K562 (cell line): ENCODE data around the gene ELOVL7. TPM values are rescaled to one million over a fixed set of nuclear protein-coding genes. Genes with fewer than 3 reads are reported as not detected.

Experiments used
- ATAC-seq: fragments of 200-7000 bp; cut with Tn5 transposase; 3 replicates; pipeline ENCODE4 v1.9.1; 2020; ENCODE audit warnings: moderate library complexity
- BruUV-seq: library from RNA; stranded (reverse); fragments of 400-500 nt; replicated peaks from 2 replicates; lab custom pipeline; 2021; lab: Mats Ljungman, UMichigan
- CTCF ChIA-PET: fragments of 300-600 bp; formaldehyde crosslinking; extraction: SDS; loops from one replicate; lab custom pipeline; 2021; ENCODE audit warnings: low intra/inter-chr PET ratio; lab: Yijun Ruan, JAX
- POLR2A ChIA-PET: fragments of 300-600, 350-650 bp; sonication (Branson Sonifier 250); formaldehyde crosslinking; extraction: SDS; loops from one replicate; lab custom pipeline; 2021; ENCODE audit warnings: antibody characterized with exemption, inconsistent platforms; lab: Yijun Ruan, JAX
- DNase-seq, 4 experiments: peaks; one replicate each; pipeline versions ENCODE4 v3.0.0 to v3.0.0-alpha.2; 2011 to 2018; ENCODE audit warnings: low spot score in 3 of 4, mixed read lengths in 3 of 4; ENCODE audit errors: extremely low read depth in 1 of 4
- FAIRE-seq: peaks from 2 replicates; lab custom pipeline; 2011; peaks lifted over from hg19 to GRCh38; lab: Jason Lieb, UNC
- H2AFZ ChIP-seq: 2 replicates; pipeline ENCODE4 v1.6.0; 2011; ENCODE audit warnings: low read depth, low read length, control low read depth, inconsistent platforms
- H3K27ac ChIP-seq: fragments of 200-600 bp; 3 replicates; pipeline ENCODE4 v1.8.0; 2011; ENCODE audit warnings: low read depth, mild to moderate bottlenecking, control low read depth, inconsistent platforms, low read length, moderate library complexity, mixed read lengths; ENCODE audit errors: extremely low read depth
- H3K27me3 ChIP-seq, 2 experiments: fragments of 300-600 bp in 1 of 2; 2 replicates in 1 of 2; 3 replicates in 1 of 2; pipeline versions ENCODE4 v1.6.0 to v1.8.0; 2011; ENCODE audit warnings: inconsistent platforms in 2 of 2, low read length in 2 of 2, mild to moderate bottlenecking in 1 of 2, mixed read lengths in 1 of 2, moderate library complexity in 1 of 2; ENCODE audit not compliant: control insufficient read depth in 2 of 2, insufficient read depth in 2 of 2
- H3K36me3 ChIP-seq: fragments of 300-600 bp; 3 replicates; pipeline ENCODE4 v1.8.0; 2011; ENCODE audit warnings: mild to moderate bottlenecking, low read length, inconsistent platforms; ENCODE audit not compliant: control insufficient read depth, insufficient read depth
- H3K4me1 ChIP-seq, 2 experiments: fragments of 200-600 bp in 1 of 2; replicated peaks in 1 of 2; 2 replicates in 1 of 2; 3 replicates in 1 of 2; pipeline versions ENCODE4 v1.5.1 to v1.8.0; 2011; ENCODE audit warnings: inconsistent platforms in 2 of 2, low read length in 2 of 2, mild to moderate bottlenecking in 1 of 2, mixed read lengths in 1 of 2, moderate library complexity in 1 of 2; ENCODE audit not compliant: control insufficient read depth in 2 of 2, insufficient read depth in 2 of 2
- H3K4me2 ChIP-seq: 2 replicates; pipeline ENCODE4 v1.6.1; 2011; ENCODE audit warnings: low read length, control low read depth, inconsistent platforms, mixed read lengths; ENCODE audit not compliant: insufficient read depth
- H3K4me3 ChIP-seq: fragments of 200-600 bp; sonication (generic), shearing (Covaris generic); 2 replicates; pipeline ENCODE4 v1.5.1; 2016; ENCODE audit warnings: control low read depth, inconsistent platforms
- H3K79me2 ChIP-seq: fragments of 200-600 bp; 3 replicates; pipeline ENCODE4 v1.8.0; 2011; ENCODE audit warnings: low read length, inconsistent platforms; ENCODE audit not compliant: control insufficient read depth, insufficient read depth
- H3K9ac ChIP-seq, 2 experiments: 2 replicates each; pipeline versions ENCODE4 v1.6.0 to v1.6.1; 2011; ENCODE audit warnings: low read depth in 2 of 2, low read length in 2 of 2, control low read depth in 1 of 2, inconsistent platforms in 1 of 2, mild to moderate bottlenecking in 1 of 2, mixed read lengths in 1 of 2; ENCODE audit not compliant: insufficient read depth in 1 of 2
- H3K9me1 ChIP-seq: one replicate; pipeline ENCODE4 v1.6.0; 2011; ENCODE audit warnings: inconsistent platforms, mild to moderate bottlenecking, low read length, moderate library complexity; ENCODE audit not compliant: control insufficient read depth, insufficient read depth
- H3K9me3 ChIP-seq: replicated peaks from 2 replicates; pipeline ENCODE4 v1.5.1; 2011; ENCODE audit warnings: low read depth, low read length, inconsistent platforms; ENCODE audit not compliant: control insufficient read depth, insufficient read depth
- H4K20me1 ChIP-seq: replicated peaks from 2 replicates; pipeline ENCODE4 v1.6.1; 2011; ENCODE audit warnings: low read length, inconsistent platforms, mixed read lengths; ENCODE audit not compliant: control insufficient read depth, insufficient read depth
- CEBPG ChIP-seq, 3 experiments: fragments of 200-800 bp in 1 of 3; sonication (Bioruptor generic) in 1 of 3; sonication (generic) in 1 of 3; formaldehyde crosslinking in 1 of 3; IDR thresholded peaks in 2 of 3; conservative IDR thresholded peaks in 1 of 3; 2 replicates each; pipeline versions ENCODE4 v1.6.1 to v1.8.0; 2016 to 2022; ENCODE audit warnings: missing compliant biosample characterization in 2 of 3, missing genetic modification characterization in 2 of 3, mild to moderate bottlenecking in 1 of 3, missing genetic modification reagents in 1 of 3
- ETV6 ChIP-seq, 3 experiments: fragments of 150-350 bp in 1 of 3; sonication (generic) in 1 of 3; formaldehyde crosslinking in 1 of 3; IDR thresholded peaks; 2 replicates each; pipeline versions ENCODE4 v1.6.1 to v1.8.0; 2014 to 2022; ENCODE audit warnings: borderline replicate concordance in 2 of 3, low read depth in 2 of 3, antibody characterized with exemption in 1 of 3, low read length in 1 of 3, mild to moderate bottlenecking in 1 of 3, missing genetic modification reagents in 1 of 3
- SNIP1 ChIP-seq: fragments of 450-650 bp; IDR thresholded peaks from 2 replicates; pipeline ENCODE4 v1.7.1; 2017; ENCODE audit warnings: low read depth, mild to moderate bottlenecking
- TOE1 ChIP-seq, 2 experiments: fragments of 450-650 bp in 1 of 2; sonication (generic) in 1 of 2; formaldehyde crosslinking in 1 of 2; IDR thresholded peaks; 2 replicates each; pipeline versions ENCODE4 v1.7.1 to v1.8.0; 2016 to 2022; ENCODE audit warnings: borderline replicate concordance in 2 of 2, mild to moderate bottlenecking in 2 of 2, antibody characterized with exemption in 1 of 2, inconsistent platforms in 1 of 2, low read depth in 1 of 2, missing genetic modification reagents in 1 of 2, moderate library complexity in 1 of 2
- XRCC3 ChIP-seq: fragments of 450-650 bp; IDR thresholded peaks from 2 replicates; pipeline ENCODE4 v1.6.1; 2017; ENCODE audit warnings: mild to moderate bottlenecking, moderate library complexity
- ZNF696 ChIP-seq: fragments of 250-450 bp; sonication (Bioruptor Pico); conservative IDR thresholded peaks from 2 replicates; pipeline ENCODE4 v1.4.0; 2020; ENCODE audit warnings: mild to moderate bottlenecking, moderate library complexity
- in situ Hi-C: fragments of 300-500 bp; cut with MboI; formaldehyde crosslinking; loops from 4 replicates; pipeline ENCODE4 v1.15.0; 2018; ENCODE audit warnings: inconsistent platforms, mixed read lengths
- intact Hi-C: fragments of 100-400 bp; cut with micrococcal nuclease; formaldehyde crosslinking; loops from 2 replicates; pipeline ENCODE4 v1.14.2; 2022
- polyA plus RNA-seq, 8 experiments: library from polyadenylated mRNA; depleted of rRNA in 4 of 8; stranded (reverse) in 5 of 8; unstranded in 3 of 8; fragments of >200 nt; fragmentation: Nextera tagmentation in 2 of 8; fragmentation: Illumina TruSeq in 1 of 8; extraction: Ambion mirVana in 2 of 8; extraction: Trizol in 1 of 8; gene quantifications; 2 replicates each; pipeline versions ENCODE4 v1.2.1 to v1.2.3, GENCODE V29; 2011 to 2014; ENCODE audit warnings: inconsistent platforms in 1 of 8, missing spikeins in 1 of 8
- total RNA-seq, 7 experiments: library from RNA; depleted of rRNA in 6 of 7; stranded (reverse); fragments of >200 nt in 6 of 7; fragmentation: Illumina TruSeq in 2 of 7; extraction: Trizol in 2 of 7; gene quantifications; 2 replicates each; pipeline versions ENCODE4 v1.2.1 to v1.2.3, GENCODE V29; 2011 to 2021; ENCODE audit warnings: low replicate concordance in 1 of 7

The ELOVL7 gene
- total and polyA plus RNA-seq, 9 of the 15 experiments (the other 6 are each of a cell fraction or from before 2014, with no cell fraction given) = 4.5 to 12.3 (median 6.9) TPM

DNA sequence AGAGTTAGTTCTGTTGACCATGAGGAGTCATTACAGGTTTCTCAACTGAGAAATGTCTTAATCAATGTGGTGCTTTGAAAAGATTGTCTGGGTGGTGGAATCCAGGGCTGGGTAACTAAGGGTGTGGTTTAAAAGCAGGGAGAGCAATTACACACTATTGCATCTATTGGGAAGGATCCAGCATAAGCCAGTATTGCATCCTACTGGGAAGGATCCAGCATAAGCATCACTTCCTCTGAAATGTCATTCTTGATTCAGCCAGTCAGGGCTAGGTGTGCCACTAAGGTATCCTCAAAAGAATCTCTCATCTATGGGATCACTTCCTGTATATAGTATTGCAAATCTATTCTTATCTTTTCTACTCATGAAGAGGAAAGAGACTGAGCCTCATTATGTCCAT, 38.6 kb downstream of the ELOVL7 start:
- POLR2A ChIA-PET = no interaction called here
- Histone ChIP-seq H3K9me3 (no peaks in the 10 kb centered on the region), H3K4me1 (peaks cover 0 to 12% of the 10 kb centered on the region in 2 experiments; a peak in 1 of 5 replicates), H3K4me3 (no peak overlapping the region), H3K9ac (no peak overlapping the region), H4K20me1 (no peaks in the 10 kb centered on the region), H3K27me3 (no peaks in the 10 kb centered on the region), H3K9me1 (no peaks in the 10 kb centered on the region), H3K4me2 (no peak overlapping the region), H3K27ac (no peak overlapping the region), H3K36me3 (no peaks in the 10 kb centered on the region), H2AFZ (no peak overlapping the region), H3K79me2 (no peaks in the 10 kb centered on the region)
- BruUV-seq = no TSS peak
- in situ Hi-C loops = no loop called here
- ATAC-seq (no peak), DNase-seq (no peak), FAIRE-seq (no peak)
- intact Hi-C loops = no loop called here
- TF ChIP-seq SNIP1 (no peak), TOE1 (IDR thresholded peaks at IDR 0.05; ENCODE audit: borderline replicate concordance) (no peak), TOE1 (CRISPR knock-in tag; IDR thresholded peaks at IDR 0.05; ENCODE audit: borderline replicate concordance, low read depth) (no peak), ETV6 (IDR thresholded peaks at IDR 0.05; ENCODE audit: borderline replicate concordance in 1 of 2, low read depth in 2 of 2, low read length in 1 of 2) (no peak), ETV6 (CRISPR knock-in tag; IDR thresholded peaks at IDR 0.05; ENCODE audit: borderline replicate concordance) (no peak), CEBPG (CRISPR knock-in tag; IDR thresholded peaks at IDR 0.05) (no peak), CEBPG (tag; conservative IDR thresholded peaks at IDR 0.05 in 1 of 2, IDR thresholded peaks at IDR 0.05 in 1 of 2) (peak in 1 of 2 experiments; percentile 54; a peak in 1 of 4 replicates), XRCC3 (no peak), ZNF696 (no peak)
- CTCF ChIA-PET = no interaction called here
